Smooth muscle cell (in vitro differentiated cells): Measurements from ENCODE around the gene XYLT2. TPM values are rescaled to one million over a fixed set of nuclear protein-coding genes. Genes with fewer than 3 reads are reported as not detected.

Experiments used
- DNase-seq: peaks from one replicate; lab custom pipeline; 2025; ENCODE audit not compliant: unreplicated experiment; lab: John Stamatoyannopoulos, UW
- H2AFZ ChIP-seq: fragments of 200-600 bp; sonication (generic); 2 replicates; pipeline ENCODE4 v1.6.0; 2016; ENCODE audit warnings: antibody characterized with exemption, low read depth, mild to moderate bottlenecking
- H3F3A ChIP-seq: fragments of 200-600 bp; sonication (generic); 2 replicates; pipeline ENCODE4 v1.6.0; 2017; ENCODE audit warnings: antibody characterized with exemption, low read depth
- H3K27ac ChIP-seq: fragments of 200-600 bp; sonication (generic); 2 replicates; pipeline ENCODE4 v1.5.1; 2016; ENCODE audit warnings: low read depth, mild to moderate bottlenecking
- H3K27me3 ChIP-seq: fragments of 200-600 bp; sonication (generic); 2 replicates; pipeline ENCODE4 v1.6.1; 2016; ENCODE audit warnings: low read depth, mild to moderate bottlenecking
- H3K36me3 ChIP-seq: fragments of 200-600 bp; sonication (generic); 2 replicates; pipeline ENCODE4 v1.5.1; 2016; ENCODE audit warnings: low read depth
- H3K4me1 ChIP-seq: fragments of 200-600 bp; sonication (generic); 2 replicates; pipeline ENCODE4 v1.5.1; 2016; ENCODE audit warnings: low read depth
- H3K4me2 ChIP-seq: fragments of 200-600 bp; sonication (generic); 2 replicates; pipeline ENCODE4 v1.6.0; 2016; ENCODE audit warnings: mild to moderate bottlenecking
- H3K4me3 ChIP-seq: fragments of 200-600 bp; sonication (generic); 2 replicates; pipeline ENCODE4 v1.5.1; 2016; ENCODE audit warnings: mild to moderate bottlenecking
- H3K79me2 ChIP-seq: fragments of 200-600 bp; sonication (generic); 2 replicates; pipeline ENCODE4 v1.6.0; 2016; ENCODE audit warnings: low read depth, mild to moderate bottlenecking
- H3K9ac ChIP-seq: fragments of 200-600 bp; sonication (generic); 2 replicates; pipeline ENCODE4 v1.6.0; 2016; ENCODE audit warnings: low read depth
- H3K9me3 ChIP-seq: fragments of 200-600 bp; sonication (generic); replicated peaks from 2 replicates; pipeline ENCODE4 v1.5.1; 2016; ENCODE audit warnings: low read depth
- H4K20me1 ChIP-seq: fragments of 200-600 bp; sonication (generic); 2 replicates; pipeline ENCODE4 v1.6.0; 2016; ENCODE audit warnings: low read depth
- CTCF ChIP-seq: fragments of 200-600 bp; sonication (generic); IDR thresholded peaks from 2 replicates; pipeline ENCODE4 v1.5.1; 2017; ENCODE audit warnings: borderline replicate concordance, mild to moderate bottlenecking, antibody characterized with exemption; ENCODE audit not compliant: insufficient read depth, poor library complexity, severe bottlenecking
- WGBS: methylation state at CpG from one replicate; pipeline ENCODE4 v1.1.7; 2016; ENCODE audit warnings: low lambda C conversion rate; 5-methylcytosine and 5-hydroxymethylcytosine counted together
- polyA plus RNA-seq: library from polyadenylated mRNA; unstranded; fragments of >200 nt; fragmentation: Nextera tagmentation; extraction: Ambion mirVana; gene quantifications from 2 replicates; pipeline ENCODE4 v1.2.1, GENCODE V29; 2016
- total RNA-seq: library from RNA; depleted of rRNA; stranded (reverse); fragments of >200 nt; gene quantifications from 2 replicates; pipeline ENCODE4 v1.2.3, GENCODE V29; 2014

XYLT2 gene
- total and polyA plus RNA-seq, 2 experiments from 2014 or later, result 32.3 to 34.3 TPM

DNA sequence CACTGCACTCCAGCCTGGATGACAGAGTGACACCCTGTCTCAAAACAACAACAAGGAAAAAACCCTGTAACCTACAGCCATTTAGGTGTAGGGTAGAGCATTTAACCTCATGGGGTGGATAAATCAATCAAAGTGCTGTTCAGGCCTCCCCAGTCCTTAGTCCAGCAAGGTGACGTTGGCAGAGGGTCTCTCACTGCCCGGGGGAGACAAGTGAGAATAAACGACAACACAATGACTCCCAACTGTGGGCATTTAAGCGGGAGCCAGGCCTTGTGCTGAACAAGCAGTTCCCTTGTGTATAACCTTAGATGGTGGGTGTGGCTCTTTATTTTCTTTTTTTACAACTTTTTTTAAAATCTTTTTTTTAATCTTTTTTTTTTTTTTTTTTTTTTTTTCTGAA, 42.3 kb upstream of the XYLT2 start:
- no peaks in the 10 kb centered on the region for H3K36me3 ChIP-seq
- no peak overlapping the region for H3K4me3 ChIP-seq
- H3K9ac ChIP-seq, result no peak overlapping the region
- DNase-seq, result no peak
- TF ChIP-seq CTCF, result no peak
- peaks cover 9% of the 10 kb centered on the region for H3K4me1 ChIP-seq
- no peaks in the 10 kb centered on the region for H4K20me1 ChIP-seq
- H3K27ac ChIP-seq, result no peak overlapping the region
- H3K9me3 ChIP-seq, result no peaks in the 10 kb centered on the region
- H3K4me2 ChIP-seq, result no peak overlapping the region
- H3K27me3 ChIP-seq, result no peaks in the 10 kb centered on the region
- H3K79me2 ChIP-seq, result no peaks in the 10 kb centered on the region
- no peaks in the 10 kb centered on the region for H3F3A ChIP-seq
- H2AFZ ChIP-seq, result no peak overlapping the region
- 87% methylated on average over 4 of the region's 4 CpGs for WGBS

DNA sequence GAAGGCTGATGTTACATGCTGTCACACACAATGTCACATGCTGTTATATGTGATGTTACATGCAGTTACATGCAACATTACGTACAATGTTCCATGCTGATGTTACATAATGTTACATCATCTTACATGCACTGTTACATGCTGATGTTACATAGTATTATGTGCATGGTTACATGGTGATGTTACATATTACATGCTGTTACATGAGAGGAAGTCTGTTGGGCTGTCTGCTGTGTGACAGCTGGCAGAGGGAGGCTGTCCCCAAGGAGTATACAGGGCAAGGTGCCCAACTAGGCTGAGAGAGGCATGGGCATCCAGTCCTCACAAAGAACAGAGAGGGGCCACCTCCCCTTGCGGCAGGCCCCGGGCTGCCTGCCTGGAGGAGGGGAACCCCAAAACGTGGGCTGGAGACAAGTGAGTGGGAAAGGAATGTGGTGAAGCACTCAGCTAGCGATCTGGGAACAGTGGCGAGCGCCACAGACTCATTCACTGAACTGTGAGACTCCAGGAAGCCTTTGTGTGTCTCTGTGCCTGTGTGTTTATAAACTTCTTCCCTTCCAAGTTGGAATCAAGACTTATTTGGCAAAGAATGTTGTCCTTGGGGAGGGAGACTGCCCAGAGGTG, 41.0 kb upstream of the XYLT2 start:
- Histone ChIP-seq H3K4me2 (peak overlapping the region; percentile 55), H3K4me1 (peaks cover 9% of the 10 kb centered on the region), H3K4me3 (no peak overlapping the region), H3K27ac (peak overlapping the region; percentile 81), H3K36me3 (no peaks in the 10 kb centered on the region), H2AFZ (peak overlapping the region; percentile 58), H3K27me3 (no peaks in the 10 kb centered on the region), H4K20me1 (no peaks in the 10 kb centered on the region), H3K79me2 (no peaks in the 10 kb centered on the region), H3K9me3 (no peaks in the 10 kb centered on the region), H3K9ac (peak overlapping the region; percentile 36), H3F3A (no peaks in the 10 kb centered on the region)
- DNase-seq, result no peak
- no peak for TF ChIP-seq CTCF
- WGBS, result 33% methylated on average over 7 of the region's 7 CpGs

DNA sequence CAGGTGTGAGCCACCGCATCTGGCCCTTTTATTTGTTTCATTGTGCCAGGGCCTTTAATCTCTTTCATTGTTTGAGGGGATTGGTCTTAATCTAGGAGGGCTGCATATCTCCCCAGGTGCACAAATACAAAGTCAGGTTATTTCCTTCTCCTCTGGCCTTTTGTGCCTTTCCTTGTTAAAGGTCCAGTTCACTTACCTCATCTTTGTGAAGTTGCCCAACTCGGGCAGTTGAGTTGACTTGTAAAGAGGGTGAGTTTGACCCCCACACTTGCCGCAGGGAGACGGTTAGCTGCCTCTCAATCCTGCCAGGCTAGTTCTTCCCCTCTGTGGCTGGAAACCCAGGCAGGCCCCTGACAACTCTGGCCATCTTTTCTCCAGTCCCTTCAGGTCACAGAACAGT, 38.3 kb upstream of the XYLT2 start:
- no peaks in the 10 kb centered on the region for H3K36me3 ChIP-seq
- DNase-seq, result no peak
- no peak overlapping the region for H3K4me3 ChIP-seq
- WGBS, result 84% methylated on average over 4 of the region's 4 CpGs
- H3K79me2 ChIP-seq, result no peaks in the 10 kb centered on the region
- H3K27ac ChIP-seq, result no peak overlapping the region
- no peak overlapping the region for H3K9ac ChIP-seq
- no peaks in the 10 kb centered on the region for H3K27me3 ChIP-seq
- H3K9me3 ChIP-seq, result no peaks in the 10 kb centered on the region
- no peaks in the 10 kb centered on the region for H3F3A ChIP-seq
- TF ChIP-seq CTCF, result no peak
- H3K4me2 ChIP-seq, result no peak overlapping the region
- H2AFZ ChIP-seq, result no peak overlapping the region
- no peaks in the 10 kb centered on the region for H4K20me1 ChIP-seq
- H3K4me1 ChIP-seq, result peaks cover 9% of the 10 kb centered on the region

DNA sequence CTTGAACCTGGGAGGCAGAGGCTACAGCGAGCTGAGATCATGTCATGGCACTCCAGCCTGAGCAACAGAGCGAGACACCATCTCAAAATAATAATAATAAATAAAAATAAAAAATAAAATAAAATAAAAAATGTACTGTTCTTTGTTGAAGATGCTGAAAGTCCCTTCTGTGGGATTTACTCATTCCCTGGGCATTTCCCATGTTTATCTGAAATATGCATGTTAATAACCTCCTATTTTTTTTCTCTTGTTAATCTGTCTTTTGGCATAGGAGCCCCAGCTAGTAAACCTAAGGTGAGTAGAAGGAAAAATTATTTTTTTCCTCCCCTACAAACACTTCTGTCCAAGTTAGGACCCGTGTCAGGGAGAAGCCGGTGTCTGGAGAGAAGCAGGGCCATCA, 37.3 kb upstream of the XYLT2 start:
- H3K79me2 ChIP-seq, result no peaks in the 10 kb centered on the region
- H2AFZ ChIP-seq, result no peak overlapping the region
- no peaks in the 10 kb centered on the region for H3K36me3 ChIP-seq
- no peaks in the 10 kb centered on the region for H3K9me3 ChIP-seq
- DNase-seq, result no peak
- no peaks in the 10 kb centered on the region for H4K20me1 ChIP-seq
- peak overlapping the region; percentile 24 for H3K4me2 ChIP-seq
- H3K4me1 ChIP-seq, result peaks cover 9% of the 10 kb centered on the region
- WGBS, result 91% methylated on average over 4 of the region's 4 CpGs
- no peak overlapping the region for H3K4me3 ChIP-seq
- H3K9ac ChIP-seq, result no peak overlapping the region
- TF ChIP-seq CTCF, result no peak
- no peak overlapping the region for H3K27ac ChIP-seq
- no peaks in the 10 kb centered on the region for H3K27me3 ChIP-seq
- H3F3A ChIP-seq, result no peaks in the 10 kb centered on the region
